GM12878 (cell line): ENCODE data around the gene OGDHL.

Experiments used
- CHD2 ChIP-seq: IDR thresholded peaks from 2 replicates; pipeline ENCODE4 v1.6.1; 2011; ENCODE audit warnings: low read depth, low read length, improper control_type of control experiment, borderline replicate concordance
- CTCF ChIP-seq, 3 experiments: IDR thresholded peaks in 2 of 3; conservative IDR thresholded peaks in 1 of 3; 2 replicates each; pipeline ENCODE4 v1.5.1; 2011; ENCODE audit warnings: low read depth in 3 of 3, low read length in 3 of 3, mild to moderate bottlenecking in 3 of 3, control low read depth in 2 of 3, moderate library complexity in 2 of 3, inconsistent platforms in 1 of 3, mixed read lengths in 1 of 3; ENCODE audit not compliant: control insufficient read depth in 2 of 3, insufficient read depth in 1 of 3; ENCODE audit errors: extremely low read depth in 1 of 3
- E2F4 ChIP-seq: IDR thresholded peaks from 2 replicates; pipeline ENCODE4 v1.6.1; 2012; ENCODE audit warnings: low read depth, low read length, improper control_type of control experiment
- EZH2 ChIP-seq: IDR thresholded peaks from 2 replicates; pipeline ENCODE4 v1.6.1; 2012; ENCODE audit warnings: low read depth, mild to moderate bottlenecking, control low read depth, inconsistent platforms, low read length, borderline replicate concordance; ENCODE audit not compliant: control insufficient read depth
- NFYB ChIP-seq: IDR thresholded peaks from 2 replicates; pipeline ENCODE4 v1.6.1; 2011; ENCODE audit warnings: low read depth, mild to moderate bottlenecking, low read length, improper control_type of control experiment, moderate library complexity; ENCODE audit not compliant: insufficient read depth
- NR2C2 ChIP-seq: IDR thresholded peaks from 2 replicates; pipeline ENCODE4 v1.6.1; 2011; ENCODE audit warnings: borderline replicate concordance, low read depth; ENCODE audit not compliant: control insufficient read depth, insufficient read length
- SIN3A ChIP-seq: IDR thresholded peaks from 2 replicates; pipeline ENCODE4 v1.6.1; 2012; ENCODE audit warnings: low read depth, low read length, improper control_type of control experiment
- SP1 ChIP-seq: IDR thresholded peaks from one replicate; pipeline ENCODE4 v1.6.1; 2011; ENCODE audit warnings: low read depth, low read length
- ZNF274 ChIP-seq: IDR thresholded peaks from one replicate; pipeline ENCODE4 v1.8.0; 2011; ENCODE audit not compliant: insufficient read length, insufficient read depth
- TF ChIP-seq, protein P1 (sequence below): IDR thresholded peaks from 2 replicates; pipeline ENCODE4 v1.6.1; 2012; ENCODE audit warnings: low read length, inconsistent platforms
- TF ChIP-seq, protein P2 (sequence below): fragments of 450-650 bp; IDR thresholded peaks from 2 replicates; pipeline ENCODE4 v1.6.1; 2017; ENCODE audit warnings: mild to moderate bottlenecking
- TF ChIP-seq, protein P3 (sequence below): IDR thresholded peaks from 2 replicates; pipeline ENCODE4 v1.6.1; 2012; ENCODE audit warnings: low read depth, low read length, improper control_type of control experiment

GRCh38 chr10:49750546-49750945 is 11.6 kb downstream of the OGDHL start:
- no peak for TF ChIP-seq SIN3A
- TF ChIP-seq E2F4: no peak
- TF ChIP-seq, protein P1, sequence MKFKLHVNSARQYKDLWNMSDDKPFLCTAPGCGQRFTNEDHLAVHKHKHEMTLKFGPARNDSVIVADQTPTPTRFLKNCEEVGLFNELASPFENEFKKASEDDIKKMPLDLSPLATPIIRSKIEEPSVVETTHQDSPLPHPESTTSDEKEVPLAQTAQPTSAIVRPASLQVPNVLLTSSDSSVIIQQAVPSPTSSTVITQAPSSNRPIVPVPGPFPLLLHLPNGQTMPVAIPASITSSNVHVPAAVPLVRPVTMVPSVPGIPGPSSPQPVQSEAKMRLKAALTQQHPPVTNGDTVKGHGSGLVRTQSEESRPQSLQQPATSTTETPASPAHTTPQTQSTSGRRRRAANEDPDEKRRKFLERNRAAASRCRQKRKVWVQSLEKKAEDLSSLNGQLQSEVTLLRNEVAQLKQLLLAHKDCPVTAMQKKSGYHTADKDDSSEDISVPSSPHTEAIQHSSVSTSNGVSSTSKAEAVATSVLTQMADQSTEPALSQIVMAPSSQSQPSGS: no peak
- no peak for TF ChIP-seq CTCF (IDR thresholded peaks at IDR 0.05 in 2 of 3, conservative IDR thresholded peaks at IDR 0.05 in 1 of 3; ENCODE audit: control insufficient read depth in 2 of 3, extremely low read depth in 1 of 3, insufficient read depth in 1 of 3, low read depth in 3 of 3, low read length in 3 of 3)
- no peak for TF ChIP-seq NR2C2
- TF ChIP-seq NFYB: no peak
- TF ChIP-seq CHD2: no peak
- TF ChIP-seq, protein P2, sequence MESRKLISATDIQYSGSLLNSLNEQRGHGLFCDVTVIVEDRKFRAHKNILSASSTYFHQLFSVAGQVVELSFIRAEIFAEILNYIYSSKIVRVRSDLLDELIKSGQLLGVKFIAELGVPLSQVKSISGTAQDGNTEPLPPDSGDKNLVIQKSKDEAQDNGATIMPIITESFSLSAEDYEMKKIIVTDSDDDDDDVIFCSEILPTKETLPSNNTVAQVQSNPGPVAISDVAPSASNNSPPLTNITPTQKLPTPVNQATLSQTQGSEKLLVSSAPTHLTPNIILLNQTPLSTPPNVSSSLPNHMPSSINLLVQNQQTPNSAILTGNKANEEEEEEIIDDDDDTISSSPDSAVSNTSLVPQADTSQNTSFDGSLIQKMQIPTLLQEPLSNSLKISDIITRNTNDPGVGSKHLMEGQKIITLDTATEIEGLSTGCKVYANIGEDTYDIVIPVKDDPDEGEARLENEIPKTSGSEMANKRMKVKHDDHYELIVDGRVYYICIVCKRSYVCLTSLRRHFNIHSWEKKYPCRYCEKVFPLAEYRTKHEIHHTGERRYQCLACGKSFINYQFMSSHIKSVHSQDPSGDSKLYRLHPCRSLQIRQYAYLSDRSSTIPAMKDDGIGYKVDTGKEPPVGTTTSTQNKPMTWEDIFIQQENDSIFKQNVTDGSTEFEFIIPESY: no peak
- no peak for TF ChIP-seq EZH2
- TF ChIP-seq SP1: no peak
- TF ChIP-seq, protein P3, sequence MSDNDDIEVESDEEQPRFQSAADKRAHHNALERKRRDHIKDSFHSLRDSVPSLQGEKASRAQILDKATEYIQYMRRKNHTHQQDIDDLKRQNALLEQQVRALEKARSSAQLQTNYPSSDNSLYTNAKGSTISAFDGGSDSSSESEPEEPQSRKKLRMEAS: no peak
- no peak for TF ChIP-seq ZNF274
